ENCODE results near the gene BCAS1.

BCAS1 gene

DNA sequence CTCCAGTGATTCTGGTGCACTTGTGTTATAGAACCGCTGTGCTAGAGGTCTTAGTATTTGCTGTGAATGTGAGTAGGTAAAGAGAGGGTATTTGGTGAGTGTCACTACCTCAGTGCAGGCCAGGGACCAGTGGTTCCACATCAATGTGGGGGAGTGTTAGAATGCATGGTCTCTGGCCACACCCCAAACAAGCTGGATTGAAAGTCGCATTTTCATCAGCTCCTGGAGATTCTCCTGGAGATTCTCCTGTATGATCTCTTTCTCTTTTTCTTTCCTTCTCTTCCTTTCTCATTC is 26.8 kb upstream of the BCAS1 start:
- no peak overlapping the region for H2AFZ ChIP-seq (ENCODE audit: low read depth, low read length)
- H3K4me1 ChIP-seq (ENCODE audit: insufficient read depth, low read length): no peaks in the 10 kb centered on the region
- H3K4me3 ChIP-seq (ENCODE audit: low read length): no peak overlapping the region
- no peaks in the 10 kb centered on the region for H3K36me3 ChIP-seq (ENCODE audit: insufficient read depth, low read length)
- H3K9me3 ChIP-seq (ENCODE audit: low read length): no peaks in the 10 kb centered on the region
- H3K27me3 ChIP-seq (ENCODE audit: insufficient read depth, low read length): no peaks in the 10 kb centered on the region

DNA sequence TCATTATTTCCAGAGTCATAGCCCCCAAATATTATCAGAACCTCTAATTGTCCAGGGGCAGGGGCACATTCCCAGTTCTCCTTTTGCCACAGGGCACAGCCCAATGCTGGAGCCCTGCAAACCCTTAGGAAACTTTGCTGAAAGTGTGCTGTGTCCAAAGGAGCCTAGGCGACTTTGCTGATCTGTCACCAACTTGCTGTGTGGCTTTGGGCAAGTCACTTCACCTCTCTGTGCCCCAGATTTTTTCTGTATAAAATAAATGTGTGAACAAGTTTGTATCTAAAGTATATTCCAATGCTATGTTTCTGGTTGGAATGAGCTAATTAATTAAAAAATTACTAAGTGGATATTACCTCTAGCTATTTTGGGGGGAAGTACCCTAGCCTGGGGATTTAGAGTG is 25.4 kb upstream of the BCAS1 start:
- H3K4me1 ChIP-seq (ENCODE audit: insufficient read depth, low read length): no peaks in the 10 kb centered on the region
- no peaks in the 10 kb centered on the region for H3K27me3 ChIP-seq (ENCODE audit: insufficient read depth, low read length)
- H3K4me3 ChIP-seq (ENCODE audit: low read length): no peak overlapping the region
- H3K36me3 ChIP-seq (ENCODE audit: insufficient read depth, low read length): no peaks in the 10 kb centered on the region
- H2AFZ ChIP-seq (ENCODE audit: low read depth, low read length): no peak overlapping the region
- H3K9me3 ChIP-seq (ENCODE audit: low read length): no peaks in the 10 kb centered on the region

DNA sequence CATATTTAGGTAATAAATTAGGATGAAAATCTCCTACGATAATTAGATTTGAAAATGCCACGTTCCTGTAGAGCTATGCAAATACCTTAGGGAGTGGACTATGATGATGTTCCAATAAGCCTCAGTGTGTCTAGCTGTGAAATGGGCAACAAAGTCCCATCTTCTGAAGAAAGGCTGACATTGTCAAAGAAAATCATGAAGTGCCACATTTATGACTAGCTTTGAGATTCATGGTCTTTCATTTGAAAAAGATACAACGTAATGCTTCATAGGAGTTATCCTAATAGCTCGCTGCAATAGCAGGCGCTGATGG is 23.8 kb upstream of the BCAS1 start:
- H2AFZ ChIP-seq (ENCODE audit: low read depth, low read length): no peak overlapping the region
- H3K9me3 ChIP-seq (ENCODE audit: low read length): no peaks in the 10 kb centered on the region
- no peak overlapping the region for H3K4me3 ChIP-seq (ENCODE audit: low read length)
- H3K4me1 ChIP-seq (ENCODE audit: insufficient read depth, low read length): no peaks in the 10 kb centered on the region
- H3K27me3 ChIP-seq (ENCODE audit: insufficient read depth, low read length): peaks cover 2% of the 10 kb centered on the region
- H3K36me3 ChIP-seq (ENCODE audit: insufficient read depth, low read length): no peaks in the 10 kb centered on the region

DNA sequence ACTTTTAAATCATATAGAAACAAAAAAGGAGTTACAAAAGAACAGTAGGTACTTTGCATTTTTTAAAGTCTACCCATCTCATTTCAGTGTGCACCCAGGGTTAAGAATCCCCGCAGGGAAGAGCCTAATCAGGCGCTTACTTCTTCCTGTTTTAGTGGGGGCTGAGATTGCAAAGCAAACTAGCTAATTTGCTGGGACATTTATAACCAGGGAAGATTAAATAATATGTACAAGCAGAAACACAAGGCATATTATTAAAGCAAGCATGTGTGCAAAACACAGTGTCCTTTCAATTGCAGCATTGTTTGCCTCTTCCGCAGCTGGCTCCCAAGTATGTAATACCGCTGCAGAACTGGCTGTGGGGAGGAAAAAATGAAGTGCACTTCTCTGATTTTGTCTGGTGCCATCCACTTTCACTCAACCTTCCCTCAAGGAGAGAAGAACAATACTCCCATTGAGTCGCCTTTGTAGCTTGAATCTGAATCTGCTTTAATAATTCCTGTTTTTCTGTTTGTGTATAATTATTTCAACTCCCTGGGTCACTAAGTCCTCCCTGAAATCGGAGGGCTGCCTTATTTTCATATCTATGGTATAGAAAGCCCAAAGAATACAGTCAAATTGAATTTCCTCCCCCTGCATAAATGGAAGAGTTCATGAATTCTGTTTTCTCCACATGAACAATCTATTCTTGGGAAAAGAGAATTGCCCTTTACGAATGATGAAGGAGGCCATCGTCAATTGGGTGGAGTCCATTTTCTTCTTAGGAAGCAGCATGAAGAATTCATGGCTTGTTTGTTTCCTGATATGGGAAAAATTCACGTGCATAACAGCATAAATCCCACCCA is 23.3 kb upstream of the BCAS1 start:
- Histone ChIP-seq H3K4me1 (ENCODE audit: insufficient read depth, low read length) (no peaks in the 10 kb centered on the region), H3K4me3 (ENCODE audit: low read length) (no peak overlapping the region), H2AFZ (ENCODE audit: low read depth, low read length) (no peak overlapping the region), H3K9me3 (ENCODE audit: low read length) (no peaks in the 10 kb centered on the region), H3K36me3 (ENCODE audit: insufficient read depth, low read length) (no peaks in the 10 kb centered on the region), H3K27me3 (ENCODE audit: insufficient read depth, low read length) (peaks cover 3% of the 10 kb centered on the region)

DNA sequence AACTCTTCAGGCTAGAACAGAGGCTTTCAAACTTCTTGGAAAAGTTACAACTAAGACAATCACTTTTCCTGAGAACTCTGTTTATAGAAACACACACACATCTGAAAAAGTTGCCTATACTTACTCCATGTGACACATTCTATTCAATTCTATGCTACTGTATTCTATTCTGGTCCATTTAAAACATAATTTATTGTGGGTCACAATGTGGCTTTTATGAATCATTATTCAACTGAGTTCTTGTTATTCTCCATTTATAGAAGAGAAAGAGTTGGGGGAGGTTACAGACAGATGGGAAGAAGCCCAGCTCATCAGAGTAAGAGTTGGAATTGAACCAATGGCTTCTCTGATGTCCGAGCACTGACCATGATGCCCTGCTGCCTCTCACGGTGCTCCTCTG is 21.6 kb upstream of the BCAS1 start:
- Histone ChIP-seq H3K9me3 (ENCODE audit: low read length) (no peaks in the 10 kb centered on the region), H3K4me3 (ENCODE audit: low read length) (no peak overlapping the region), H3K27me3 (ENCODE audit: insufficient read depth, low read length) (peaks cover 3% of the 10 kb centered on the region), H3K4me1 (ENCODE audit: insufficient read depth, low read length) (no peaks in the 10 kb centered on the region), H3K36me3 (ENCODE audit: insufficient read depth, low read length) (no peaks in the 10 kb centered on the region), H2AFZ (ENCODE audit: low read depth, low read length) (no peak overlapping the region)

DNA sequence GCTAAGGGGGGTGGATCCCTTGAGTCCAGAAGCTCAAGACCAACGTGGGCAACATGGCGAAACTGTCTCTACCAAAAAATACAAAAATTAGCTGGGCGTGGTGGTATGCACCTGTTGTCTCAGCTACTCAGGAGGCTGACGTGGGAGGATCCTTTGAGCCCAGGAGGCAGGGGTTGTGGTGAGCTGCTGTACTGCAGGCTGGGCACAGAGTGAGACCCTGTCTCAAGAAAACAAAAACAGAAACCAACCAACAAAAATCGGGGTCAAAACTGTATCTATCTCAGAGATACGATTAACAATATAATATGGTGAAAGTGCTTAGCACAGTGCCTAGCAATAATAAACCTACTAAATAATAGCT is 20.7 kb upstream of the BCAS1 start:
- H2AFZ ChIP-seq (ENCODE audit: low read depth, low read length): no peak overlapping the region
- H3K36me3 ChIP-seq (ENCODE audit: insufficient read depth, low read length): no peaks in the 10 kb centered on the region
- H3K4me3 ChIP-seq (ENCODE audit: low read length): no peak overlapping the region
- no peaks in the 10 kb centered on the region for H3K4me1 ChIP-seq (ENCODE audit: insufficient read depth, low read length)
- H3K9me3 ChIP-seq (ENCODE audit: low read length): no peaks in the 10 kb centered on the region
- H3K27me3 ChIP-seq (ENCODE audit: insufficient read depth, low read length): peaks cover 3% of the 10 kb centered on the region

DNA sequence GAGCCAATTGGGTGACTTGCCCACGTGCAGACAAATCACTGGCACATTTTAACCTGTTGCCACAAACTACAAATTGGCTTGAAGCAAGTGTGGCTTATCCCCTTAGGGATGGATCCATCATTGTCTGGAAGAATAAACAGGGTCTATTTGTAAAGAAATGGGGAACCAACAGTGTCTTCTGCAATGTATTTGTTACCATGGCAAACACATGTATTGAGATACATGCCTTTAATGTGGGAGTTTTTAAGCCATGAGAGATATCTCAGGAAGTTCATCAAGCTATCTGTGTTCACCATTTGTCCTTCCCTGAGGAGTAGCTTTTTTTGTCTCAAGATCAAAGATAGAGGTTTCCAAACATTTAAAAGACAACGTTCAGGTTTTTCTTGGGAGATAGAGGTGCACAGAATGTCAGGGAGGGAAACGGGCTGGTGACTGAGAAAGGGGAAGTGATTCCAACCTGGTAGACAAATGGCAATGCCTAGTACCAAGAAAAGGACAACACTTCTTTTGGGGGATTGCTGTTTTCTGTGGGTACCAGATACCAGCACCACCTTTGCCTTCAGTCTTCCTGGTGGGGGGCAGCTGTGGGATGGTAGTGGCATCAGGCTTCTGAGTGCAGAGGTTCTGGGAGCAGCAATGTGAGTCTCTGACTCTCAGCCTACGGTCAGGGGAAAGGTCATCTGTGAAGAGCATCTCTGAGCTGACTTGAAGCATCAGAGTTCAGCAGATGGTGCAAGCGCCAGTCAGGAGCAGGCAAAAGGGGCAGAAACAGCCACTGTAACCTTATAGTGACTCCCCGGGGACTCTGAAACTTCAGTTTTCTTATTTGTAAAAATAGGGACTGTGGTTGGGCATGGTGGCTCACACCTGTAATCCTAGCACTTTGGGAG is 20.1 kb upstream of the BCAS1 start:
- H3K9me3 ChIP-seq (ENCODE audit: low read length): no peaks in the 10 kb centered on the region
- H3K4me1 ChIP-seq (ENCODE audit: insufficient read depth, low read length): no peaks in the 10 kb centered on the region
- peaks cover 3% of the 10 kb centered on the region for H3K27me3 ChIP-seq (ENCODE audit: insufficient read depth, low read length)
- H3K36me3 ChIP-seq (ENCODE audit: insufficient read depth, low read length): no peaks in the 10 kb centered on the region
- no peak overlapping the region for H3K4me3 ChIP-seq (ENCODE audit: low read length)
- no peak overlapping the region for H2AFZ ChIP-seq (ENCODE audit: low read depth, low read length)

DNA sequence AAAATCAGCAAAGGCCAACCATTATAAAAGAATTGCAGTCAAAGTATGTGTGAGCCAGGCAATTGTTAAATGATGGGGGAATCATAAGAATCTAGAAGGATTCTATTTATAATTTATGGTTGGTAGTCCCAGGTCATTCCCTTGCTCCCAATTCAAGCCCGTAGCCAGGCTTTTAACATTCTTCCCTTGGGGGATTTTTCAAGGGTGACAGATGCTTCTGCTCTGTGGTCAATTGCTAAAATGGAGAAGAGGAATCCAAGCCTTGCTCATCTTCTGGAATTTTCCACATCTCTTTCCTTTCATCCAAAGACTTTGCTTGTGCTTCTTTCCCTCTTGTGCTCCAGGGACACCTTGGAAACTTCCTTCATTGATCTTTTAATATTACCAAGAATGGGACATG is 18.0 kb upstream of the BCAS1 start:
- H3K9me3 ChIP-seq (ENCODE audit: low read length): no peaks in the 10 kb centered on the region
- no peaks in the 10 kb centered on the region for H3K36me3 ChIP-seq (ENCODE audit: insufficient read depth, low read length)
- no peak overlapping the region for H2AFZ ChIP-seq (ENCODE audit: low read depth, low read length)
- H3K4me3 ChIP-seq (ENCODE audit: low read length): no peak overlapping the region
- no peaks in the 10 kb centered on the region for H3K4me1 ChIP-seq (ENCODE audit: insufficient read depth, low read length)
- peaks cover 3% of the 10 kb centered on the region for H3K27me3 ChIP-seq (ENCODE audit: insufficient read depth, low read length)

DNA sequence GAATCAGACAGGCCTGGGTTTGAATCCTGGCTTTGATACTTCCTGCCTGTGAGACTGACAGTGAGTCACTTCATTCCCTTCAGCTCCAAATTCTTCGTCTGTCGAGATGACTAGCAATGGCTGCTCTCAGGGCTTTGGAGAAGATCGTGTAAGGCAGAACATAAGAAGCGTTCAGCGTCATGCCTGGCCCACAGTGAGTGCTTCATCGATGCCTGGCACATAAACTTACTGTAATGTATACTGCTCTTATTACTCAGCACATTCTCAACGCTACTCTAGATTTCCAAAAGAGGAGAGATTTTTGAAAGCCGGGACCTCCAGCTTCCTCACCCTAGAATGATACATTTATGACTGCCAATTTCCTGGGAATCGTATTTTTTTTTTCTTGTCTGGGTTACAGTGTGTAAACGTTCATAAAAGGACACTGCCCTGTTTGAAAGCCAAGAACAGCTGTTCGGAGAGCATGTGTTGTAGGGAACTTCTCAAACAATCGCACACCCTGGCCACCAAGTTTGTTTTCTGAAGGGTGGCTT is 16.2 kb upstream of the BCAS1 start:
- Histone ChIP-seq H2AFZ (ENCODE audit: low read depth, low read length) (no peak overlapping the region), H3K27me3 (ENCODE audit: insufficient read depth, low read length) (peaks cover 3% of the 10 kb centered on the region), H3K9me3 (ENCODE audit: low read length) (no peaks in the 10 kb centered on the region), H3K4me1 (ENCODE audit: insufficient read depth, low read length) (no peaks in the 10 kb centered on the region), H3K4me3 (ENCODE audit: low read length) (no peak overlapping the region), H3K36me3 (ENCODE audit: insufficient read depth, low read length) (no peaks in the 10 kb centered on the region)

DNA sequence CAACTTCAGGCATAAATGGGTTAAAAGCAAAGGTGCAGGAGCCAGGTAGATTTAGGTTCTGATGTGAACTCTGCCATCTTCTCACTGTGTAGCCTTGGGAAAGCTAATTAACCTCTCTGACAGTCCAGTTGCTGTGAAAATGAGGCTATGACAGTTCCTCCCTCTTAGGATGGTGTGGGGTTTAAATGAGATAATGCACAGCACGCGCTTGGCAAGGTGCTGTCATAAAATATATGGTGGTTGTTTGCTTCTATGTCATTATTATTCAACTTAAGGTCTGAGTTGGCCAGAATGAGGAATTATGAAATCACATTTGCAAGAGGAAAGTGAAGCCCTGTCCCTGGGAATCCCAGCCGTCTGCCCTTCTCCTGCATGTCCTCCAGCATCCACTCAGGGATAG is 15.5 kb upstream of the BCAS1 start:
- Histone ChIP-seq H3K4me3 (ENCODE audit: low read length) (no peak overlapping the region), H3K36me3 (ENCODE audit: insufficient read depth, low read length) (no peaks in the 10 kb centered on the region), H3K4me1 (ENCODE audit: insufficient read depth, low read length) (no peaks in the 10 kb centered on the region), H3K9me3 (ENCODE audit: low read length) (no peaks in the 10 kb centered on the region), H2AFZ (ENCODE audit: low read depth, low read length) (no peak overlapping the region), H3K27me3 (ENCODE audit: insufficient read depth, low read length) (peaks cover 3% of the 10 kb centered on the region)

DNA sequence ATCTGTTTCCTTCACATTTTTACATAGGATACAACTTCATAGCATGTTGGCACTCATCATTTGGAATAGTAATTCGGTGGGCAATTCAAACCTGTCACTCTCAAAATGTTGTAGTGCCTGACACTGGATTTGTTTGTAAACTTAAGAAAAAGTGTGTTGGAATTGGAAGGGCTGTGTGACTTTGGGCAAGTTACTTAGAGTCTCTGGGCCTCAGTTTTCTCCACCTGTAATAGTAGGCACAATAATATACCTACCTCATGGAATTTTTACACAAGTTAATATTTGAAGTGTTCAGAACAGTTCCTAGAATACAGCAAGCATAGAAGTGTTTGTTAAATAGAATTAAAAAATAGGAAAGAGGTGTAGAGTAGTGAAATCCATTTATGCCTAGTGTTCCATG is 15.0 kb upstream of the BCAS1 start:
- Histone ChIP-seq H3K9me3 (ENCODE audit: low read length) (no peaks in the 10 kb centered on the region), H3K4me3 (ENCODE audit: low read length) (no peak overlapping the region), H3K4me1 (ENCODE audit: insufficient read depth, low read length) (no peaks in the 10 kb centered on the region), H3K36me3 (ENCODE audit: insufficient read depth, low read length) (no peaks in the 10 kb centered on the region), H3K27me3 (ENCODE audit: insufficient read depth, low read length) (peaks cover 3% of the 10 kb centered on the region), H2AFZ (ENCODE audit: low read depth, low read length) (no peak overlapping the region)

DNA sequence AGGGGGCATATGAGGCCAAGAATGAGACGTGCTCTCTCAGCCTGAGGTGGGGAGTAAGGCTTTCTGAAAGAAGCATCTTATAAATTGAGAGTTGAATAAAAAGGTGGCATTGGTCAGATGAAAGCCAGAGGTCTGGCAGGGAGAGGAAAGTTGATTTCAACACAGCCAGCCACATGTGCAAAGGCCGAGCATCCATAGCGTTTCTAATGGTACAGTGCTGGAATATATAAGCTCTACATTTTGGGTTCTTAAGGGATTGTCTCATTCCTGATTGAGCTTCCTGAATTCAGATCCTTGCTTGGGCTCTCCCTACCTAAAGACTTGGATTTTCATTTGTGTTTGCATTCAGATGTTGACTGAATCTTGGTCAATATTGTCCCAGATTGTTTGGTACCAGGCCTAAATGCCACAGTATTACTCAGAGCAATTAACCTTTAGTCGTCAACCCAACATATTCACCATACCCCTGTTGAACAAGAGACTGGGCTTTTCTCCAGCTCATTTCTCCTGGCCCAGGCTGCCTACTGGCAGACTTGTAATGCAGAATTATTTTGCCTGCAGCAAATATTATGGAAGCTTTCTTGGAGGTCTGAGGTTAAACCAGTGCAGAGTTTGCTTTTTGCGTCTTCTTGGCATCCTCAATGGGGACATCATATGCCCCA is 14.5 kb upstream of the BCAS1 start:
- H3K27me3 ChIP-seq (ENCODE audit: insufficient read depth, low read length): peaks cover 3% of the 10 kb centered on the region
- H2AFZ ChIP-seq (ENCODE audit: low read depth, low read length): no peak overlapping the region
- no peaks in the 10 kb centered on the region for H3K36me3 ChIP-seq (ENCODE audit: insufficient read depth, low read length)
- no peaks in the 10 kb centered on the region for H3K4me1 ChIP-seq (ENCODE audit: insufficient read depth, low read length)
- H3K4me3 ChIP-seq (ENCODE audit: low read length): no peak overlapping the region
- no peaks in the 10 kb centered on the region for H3K9me3 ChIP-seq (ENCODE audit: low read length)

DNA sequence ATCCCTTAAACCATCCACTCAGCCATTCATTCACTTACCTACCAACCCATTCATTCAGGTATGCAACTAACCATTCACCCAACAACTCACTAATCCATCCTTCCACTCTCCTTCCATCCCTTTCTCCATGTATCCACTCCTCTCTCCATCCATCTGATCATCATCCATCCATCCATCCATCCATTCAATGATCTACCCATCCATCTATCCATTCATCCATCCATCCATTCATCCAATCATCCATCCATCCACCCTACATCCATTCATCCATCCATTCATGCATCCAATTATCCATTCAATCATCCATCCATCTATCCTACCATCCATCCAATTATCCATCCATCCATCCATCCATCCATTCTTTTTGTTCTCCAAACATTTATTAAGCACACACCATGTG is 13.8 kb upstream of the BCAS1 start:
- H3K36me3 ChIP-seq (ENCODE audit: insufficient read depth, low read length): no peaks in the 10 kb centered on the region
- no peak overlapping the region for H2AFZ ChIP-seq (ENCODE audit: low read depth, low read length)
- H3K27me3 ChIP-seq (ENCODE audit: insufficient read depth, low read length): peaks cover under 1% of the 10 kb centered on the region
- no peak overlapping the region for H3K4me3 ChIP-seq (ENCODE audit: low read length)
- no peaks in the 10 kb centered on the region for H3K4me1 ChIP-seq (ENCODE audit: insufficient read depth, low read length)
- H3K9me3 ChIP-seq (ENCODE audit: low read length): no peaks in the 10 kb centered on the region
